GM18873 (cell line): ENCODE data around the gene MRPS33.
"Not testable (repeated sequence)": the region's sequence is repeated elsewhere in the genome, so short reads cannot be mapped to it uniquely, and the experiment has no call there.

Experiments used
- ATAC-seq: cut with Tn5 transposase; IDR thresholded peaks from one replicate; pipeline ENCODE4 v1.9.1; 2021; ENCODE audit warnings: mild to moderate bottlenecking, moderate library complexity, moderate number of reproducible peaks; ENCODE audit not compliant: unreplicated experiment, low FRiP score

The MRPS33 gene

DNA sequence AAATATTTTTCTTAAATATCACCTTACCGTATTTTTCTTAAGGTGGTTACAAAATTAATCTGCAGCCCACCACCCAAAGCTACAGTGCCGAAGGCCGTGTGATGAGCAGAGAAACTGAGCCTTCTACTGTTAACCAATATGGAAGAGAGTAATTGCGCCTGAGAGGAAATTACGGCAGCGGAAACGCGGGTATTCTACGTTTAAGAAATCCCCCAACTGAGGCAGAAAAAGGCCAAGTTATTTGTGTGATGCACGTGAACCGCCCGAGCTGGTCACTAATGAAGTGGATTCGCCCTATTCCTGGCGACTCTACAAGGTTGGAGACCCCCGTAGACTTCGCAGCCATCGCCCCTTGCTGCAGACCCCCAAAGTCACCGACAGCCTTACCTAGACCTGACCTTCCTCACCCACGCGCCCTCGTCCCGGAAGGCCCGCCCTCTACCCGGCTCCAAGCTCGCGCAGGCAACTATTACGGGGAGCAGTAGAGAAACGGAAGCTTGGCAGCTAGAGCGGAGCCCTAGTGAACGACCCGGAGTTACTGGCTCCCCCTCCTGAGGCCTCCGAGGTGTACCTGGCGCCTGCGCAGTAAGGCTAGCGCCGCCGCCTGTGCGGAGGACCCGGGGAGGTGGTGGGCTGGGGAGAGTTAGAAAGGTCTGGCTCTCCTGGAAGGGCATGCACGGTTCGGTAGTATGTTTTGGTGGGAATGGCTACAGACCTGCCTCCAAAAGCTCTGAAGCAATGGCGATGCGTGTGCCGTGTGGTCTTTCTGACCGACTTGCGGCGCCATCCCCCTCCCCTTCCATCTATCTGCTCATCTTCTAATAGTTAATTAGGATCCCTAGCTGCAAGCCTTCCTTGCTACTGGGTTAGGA lies at the start of gene MRPS33:
TSS of gene MRPS33 (minus strand) at position 429 of the 872 bp plus-strand sequence. CDS start 4,319 bp downstream, outside the sequence.
- peak; percentile 98 for ATAC-seq

DNA sequence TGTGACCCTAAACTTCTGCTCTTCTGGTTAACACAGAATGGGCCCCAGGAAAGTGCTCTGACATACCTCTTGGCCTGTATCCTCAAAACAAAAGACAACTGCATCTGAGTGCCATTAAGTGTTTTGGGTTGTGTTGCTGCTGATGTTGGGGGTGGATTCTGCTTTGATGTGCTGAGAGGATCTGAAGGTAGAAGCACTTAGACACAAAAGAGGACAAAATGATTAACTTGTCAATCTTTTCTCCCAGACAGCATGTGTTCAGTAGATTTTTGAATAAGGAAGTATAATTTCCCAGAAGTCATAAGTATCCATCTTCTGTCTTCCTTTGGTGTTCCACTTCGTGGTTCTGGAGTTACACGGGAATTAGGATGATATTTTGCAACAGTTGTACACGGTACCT lies 43.0 kb upstream of the MRPS33 start:
- no peak for ATAC-seq

DNA sequence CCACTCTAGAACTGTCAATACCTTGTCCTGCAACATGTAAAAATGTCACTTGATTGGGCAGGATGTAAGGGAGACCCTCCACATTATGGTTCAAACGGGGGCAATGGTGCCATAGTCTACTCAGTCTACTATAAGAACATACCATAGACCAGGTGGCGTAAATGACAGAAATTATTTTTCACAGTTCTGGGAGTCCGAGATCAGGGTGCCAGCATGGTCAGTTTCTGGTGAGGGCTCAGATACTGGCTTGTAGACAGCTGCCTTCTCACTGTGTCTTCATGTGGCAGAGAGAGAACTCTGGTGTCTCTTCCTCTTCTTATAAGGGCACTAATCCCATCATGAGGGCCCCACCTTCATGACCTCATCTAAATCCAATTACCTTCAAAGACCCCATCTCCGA lies 40.4 kb upstream of the MRPS33 start:
- no peak for ATAC-seq

DNA sequence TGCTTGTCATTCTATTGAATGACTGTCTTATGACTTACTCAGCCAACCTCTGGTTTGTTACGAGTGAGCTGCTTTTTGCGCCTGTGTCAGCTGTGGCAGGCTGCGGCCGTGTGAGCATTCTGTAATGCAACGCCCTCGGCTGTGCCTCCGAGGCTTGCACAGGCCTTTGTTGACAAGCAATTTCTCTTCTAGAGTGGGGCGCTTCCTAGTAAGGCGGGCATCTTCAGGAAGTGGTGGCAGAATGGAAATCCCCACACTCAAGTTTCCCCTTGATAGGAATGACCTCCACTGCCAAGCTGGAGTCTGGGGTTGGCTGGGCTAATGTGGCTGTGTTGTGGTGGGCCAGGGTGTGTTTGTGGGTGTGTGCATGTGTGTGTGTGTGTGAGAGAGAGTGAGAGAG lies 38.9 kb upstream of the MRPS33 start:
- ATAC-seq = no peak

DNA sequence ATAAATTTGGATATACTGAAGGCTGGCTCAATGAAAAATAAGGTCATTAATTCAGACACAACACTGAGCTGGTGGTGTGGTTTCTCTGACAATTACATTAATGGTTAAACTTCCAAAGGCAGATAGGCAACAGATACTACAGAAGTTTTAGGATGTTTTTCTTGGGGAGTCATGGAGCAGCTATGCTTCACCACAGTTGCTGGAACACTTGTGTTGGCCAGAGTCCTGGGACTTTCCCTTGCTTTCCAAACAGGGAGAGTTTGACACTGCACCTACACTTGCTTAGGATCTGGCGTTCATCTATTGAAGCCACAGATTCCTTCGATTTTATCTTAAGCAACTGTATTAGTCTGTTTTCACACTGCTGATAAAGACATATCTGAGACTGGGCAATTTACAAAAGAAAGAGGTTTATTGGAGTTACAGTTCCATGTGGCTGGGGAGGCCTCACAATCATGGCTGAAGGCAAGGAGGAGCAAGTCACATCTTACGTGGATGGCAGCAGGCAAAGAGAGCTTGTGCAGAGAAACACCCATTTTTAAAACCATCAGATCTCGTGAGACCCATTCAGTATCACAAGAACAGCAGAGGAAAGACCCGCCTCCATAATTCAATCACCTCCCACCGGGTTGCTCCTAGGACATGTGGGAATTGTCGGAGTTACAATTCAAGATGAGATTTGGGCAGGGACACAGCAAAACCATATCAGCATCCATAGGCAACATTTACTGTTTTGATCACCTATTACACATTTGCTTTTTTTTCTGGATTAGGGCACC lies 31.3 kb upstream of the MRPS33 start:
- no peak for ATAC-seq

DNA sequence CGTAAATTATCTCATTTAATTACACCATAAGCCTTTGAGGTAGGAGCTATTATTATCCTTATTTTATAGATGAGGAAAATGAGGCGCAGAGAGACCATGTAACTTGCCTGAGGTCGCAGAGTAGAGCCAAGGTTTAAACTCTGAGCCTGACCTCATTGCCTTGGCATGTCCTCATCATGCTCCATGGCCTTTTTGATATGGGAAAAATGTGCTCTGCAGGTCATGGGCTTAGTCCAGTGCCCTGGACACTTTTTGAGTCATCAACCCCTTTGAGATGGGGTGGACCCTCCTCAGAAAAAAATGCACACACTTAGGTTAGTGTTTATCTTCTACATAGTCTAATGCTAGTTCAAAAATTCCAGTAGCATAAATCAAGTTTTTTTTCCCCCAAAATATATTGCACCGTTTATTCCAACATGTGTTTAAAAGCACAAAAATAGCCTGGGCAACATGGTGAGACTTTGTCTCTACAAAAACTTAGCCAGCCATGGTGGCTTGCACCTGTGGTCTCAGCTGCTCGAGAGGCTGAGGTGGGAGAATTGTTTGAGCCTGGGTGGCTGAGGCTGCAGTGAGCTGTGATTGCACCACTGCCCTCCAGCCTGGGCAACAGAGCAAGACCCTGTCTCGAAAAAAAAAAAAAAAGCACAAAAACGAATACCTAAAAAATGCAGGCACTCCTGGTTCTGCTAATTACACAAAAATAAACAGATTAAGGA lies 30.5 kb upstream of the MRPS33 start:
- ATAC-seq = no peak

DNA sequence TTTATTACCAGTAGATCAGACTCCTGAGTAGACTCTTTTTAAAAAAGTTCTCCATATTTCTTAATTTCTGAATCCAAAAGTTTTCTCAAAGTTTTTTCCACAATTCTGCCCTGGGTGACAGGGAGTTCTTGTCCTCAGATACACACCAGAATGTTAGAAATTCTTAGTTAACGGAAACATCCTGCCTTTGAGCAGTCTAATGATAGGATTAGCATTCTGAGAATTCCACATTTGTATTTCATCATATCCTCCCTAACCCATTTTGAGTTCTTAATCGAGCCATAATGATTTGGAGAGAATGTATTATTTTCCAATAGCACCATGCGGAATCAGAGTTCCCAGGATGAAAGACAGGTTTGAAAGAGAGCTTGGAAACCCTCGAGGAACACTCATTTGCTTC lies 28.9 kb upstream of the MRPS33 start:
- no peak for ATAC-seq

DNA sequence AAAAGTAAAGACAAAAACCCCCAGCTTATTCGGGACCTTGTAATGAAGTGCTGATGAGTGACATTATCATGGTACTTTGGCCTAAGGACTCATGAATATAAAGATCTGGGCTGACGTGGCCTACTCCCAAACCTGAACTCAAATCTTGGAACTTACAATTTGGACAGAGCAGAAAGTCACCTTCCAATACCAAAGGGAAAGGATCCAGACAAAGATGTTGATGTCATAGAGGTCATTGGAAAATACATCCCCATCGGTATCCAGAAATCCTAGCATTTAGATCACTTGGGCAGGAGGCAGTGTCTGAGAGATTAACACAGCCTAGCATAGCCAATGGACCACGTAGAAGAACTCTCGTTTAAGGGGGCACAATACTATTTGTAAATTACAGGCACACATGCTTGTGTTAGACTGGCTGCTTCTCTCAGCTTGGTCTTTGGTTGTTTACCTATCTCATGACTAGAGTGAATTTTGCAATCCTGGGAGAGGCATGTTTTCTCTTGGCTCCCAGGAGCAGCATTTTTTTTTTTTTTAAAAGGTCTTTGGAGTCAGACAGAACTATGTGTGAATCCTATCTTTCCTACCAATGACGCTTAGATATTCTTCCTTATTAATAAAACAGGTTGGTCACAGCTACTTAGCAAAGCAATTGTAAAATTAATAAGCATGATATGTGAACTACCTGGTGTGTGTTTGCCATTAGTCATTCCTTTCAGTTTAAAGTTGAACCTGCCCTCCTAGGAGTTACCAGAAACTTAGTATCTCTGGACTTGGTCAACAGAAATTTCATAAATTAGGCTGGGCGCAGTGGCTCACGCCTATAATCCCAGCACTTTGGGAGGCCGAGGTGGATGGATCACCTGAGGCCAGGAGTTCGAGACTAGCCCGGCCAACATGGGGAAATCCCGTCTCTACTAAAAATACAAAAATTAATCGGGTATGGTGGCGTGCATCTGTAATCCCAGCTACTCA lies 27.8 kb upstream of the MRPS33 start:
- no peak for ATAC-seq

DNA sequence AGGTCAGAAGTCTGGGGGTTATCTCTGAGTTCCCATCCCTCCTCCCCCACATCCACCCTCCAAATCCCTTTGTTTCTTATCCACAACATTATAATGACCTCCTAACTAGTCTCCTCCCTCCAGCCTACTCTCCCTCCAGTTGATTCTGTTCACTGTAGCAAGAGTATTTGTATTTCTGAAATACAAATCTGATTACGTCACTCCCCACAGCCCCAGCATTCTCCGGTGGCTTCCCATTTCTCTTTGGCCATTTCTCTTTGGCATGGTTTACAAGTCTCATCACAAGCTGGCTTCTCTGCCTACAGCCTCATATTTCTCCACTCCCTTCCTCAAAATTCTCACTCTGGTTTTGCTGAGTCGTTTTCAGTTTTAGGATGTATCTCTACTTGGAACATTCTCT lies 24.6 kb upstream of the MRPS33 start:
- no peak for ATAC-seq

DNA sequence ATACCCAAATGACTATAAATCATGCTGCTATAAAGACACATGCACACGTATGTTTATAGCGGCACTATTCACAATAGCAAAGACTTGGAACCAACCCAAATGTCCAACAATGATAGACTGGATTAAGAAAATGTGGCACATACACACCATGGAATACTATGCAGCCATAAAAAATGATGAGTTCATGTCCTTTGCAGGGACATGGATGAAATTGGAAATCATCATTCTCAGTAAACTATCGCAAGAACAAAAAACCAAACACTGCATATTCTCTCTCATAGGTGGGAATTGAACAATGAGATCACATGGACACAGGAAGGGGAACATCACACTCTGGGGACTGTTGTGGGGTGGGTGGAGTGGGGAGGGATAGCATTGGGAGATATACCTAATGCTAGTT lies 23.3 kb upstream of the MRPS33 start:
- not testable (repeated sequence) for ATAC-seq

DNA sequence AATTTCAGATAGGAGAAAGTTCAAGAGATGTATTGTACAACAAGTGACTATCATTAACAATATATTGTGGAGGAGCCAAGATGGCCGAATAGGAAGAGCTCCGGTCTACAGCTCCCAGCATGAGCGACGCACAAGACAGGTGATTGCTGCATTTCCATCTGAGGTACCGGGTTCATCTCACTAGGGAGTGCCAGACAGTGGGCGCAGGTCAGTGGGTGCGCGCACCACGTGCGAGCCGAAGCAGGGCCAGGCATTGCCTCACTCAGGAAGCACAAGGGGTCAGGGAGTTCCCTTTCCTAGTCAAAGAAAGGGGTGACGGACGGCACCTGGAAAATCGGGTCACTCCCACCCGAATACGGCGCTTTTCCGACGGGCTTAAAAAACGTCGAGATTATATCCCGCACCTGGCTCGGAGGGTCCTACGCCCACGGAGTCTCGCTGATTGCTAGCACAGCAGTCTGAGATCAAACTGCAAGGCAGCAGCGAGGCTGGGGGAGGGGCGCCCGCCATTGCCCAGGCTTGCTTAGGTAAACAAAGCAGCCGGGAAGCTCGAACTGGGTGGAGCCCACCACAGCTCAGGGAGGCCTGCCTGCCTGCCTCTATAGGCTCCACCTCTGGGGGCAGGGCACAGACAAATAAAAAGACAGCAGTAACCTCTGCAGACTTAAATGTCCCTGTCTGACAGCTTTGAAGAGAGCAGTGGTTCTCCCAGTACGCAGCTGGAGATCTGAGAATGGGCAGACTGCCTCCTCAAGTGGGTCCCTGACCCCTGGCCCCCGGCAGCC lies 18.0 kb upstream of the MRPS33 start:
- not testable (repeated sequence) for ATAC-seq

DNA sequence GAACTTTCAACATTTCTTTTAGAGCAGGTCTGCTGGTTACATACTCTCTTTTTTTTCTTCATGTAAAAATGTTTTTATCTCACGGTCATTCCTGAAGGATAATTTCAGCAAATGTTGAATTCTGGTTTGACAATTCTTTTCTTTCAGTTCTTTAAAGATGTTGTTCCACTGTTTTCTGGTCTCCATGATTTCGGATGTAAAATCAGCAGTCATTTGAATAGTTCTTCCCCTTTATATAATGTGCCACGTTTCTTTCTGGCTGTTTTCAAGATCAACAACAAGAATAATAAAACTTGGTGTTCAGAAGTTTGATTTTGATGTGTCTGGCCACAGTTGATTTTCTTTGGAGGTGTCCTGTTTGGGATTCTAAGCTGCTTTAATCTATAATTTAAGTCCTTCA lies 14.0 kb upstream of the MRPS33 start:
- ATAC-seq = no peak

DNA sequence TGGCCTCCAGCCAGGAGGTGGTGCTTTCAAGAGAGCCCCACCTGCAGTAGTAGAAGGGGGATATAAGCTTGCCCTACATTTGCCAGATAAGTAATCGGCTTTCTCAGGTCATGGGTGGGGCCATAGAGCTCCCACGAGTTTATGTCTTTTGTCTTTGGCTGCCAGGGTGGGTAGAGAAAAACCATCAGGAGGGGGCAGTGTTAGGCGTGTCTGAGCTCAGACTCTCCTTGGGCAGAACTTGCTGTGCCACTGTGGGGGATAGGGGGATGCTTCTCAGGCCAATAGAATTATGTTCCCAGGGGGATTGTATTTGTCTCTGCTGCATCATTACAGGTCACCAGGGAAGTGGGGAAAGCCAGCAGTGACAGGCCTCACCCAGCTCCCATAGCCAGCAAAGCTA lies 12.3 kb upstream of the MRPS33 start:
- no peak for ATAC-seq

DNA sequence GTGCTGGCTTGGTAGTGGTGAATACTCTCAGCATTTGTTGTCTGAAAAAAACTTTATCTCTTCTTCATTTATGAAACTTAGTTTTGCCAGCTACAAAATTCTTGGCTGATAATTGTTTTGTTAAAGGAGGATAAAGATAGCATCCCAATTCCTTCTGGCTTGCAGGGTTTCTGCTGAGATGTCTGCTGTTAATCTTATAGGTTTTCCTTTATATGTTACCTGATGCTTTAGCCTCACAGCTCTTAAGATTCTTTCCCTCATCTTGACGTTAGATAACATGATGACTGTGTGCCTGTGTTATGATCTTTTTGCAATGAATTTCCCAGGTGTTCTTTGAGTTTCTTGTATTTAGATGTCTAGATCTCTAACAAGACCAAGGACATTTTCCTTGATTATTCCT lies 9.9 kb upstream of the MRPS33 start:
- no peak for ATAC-seq

DNA sequence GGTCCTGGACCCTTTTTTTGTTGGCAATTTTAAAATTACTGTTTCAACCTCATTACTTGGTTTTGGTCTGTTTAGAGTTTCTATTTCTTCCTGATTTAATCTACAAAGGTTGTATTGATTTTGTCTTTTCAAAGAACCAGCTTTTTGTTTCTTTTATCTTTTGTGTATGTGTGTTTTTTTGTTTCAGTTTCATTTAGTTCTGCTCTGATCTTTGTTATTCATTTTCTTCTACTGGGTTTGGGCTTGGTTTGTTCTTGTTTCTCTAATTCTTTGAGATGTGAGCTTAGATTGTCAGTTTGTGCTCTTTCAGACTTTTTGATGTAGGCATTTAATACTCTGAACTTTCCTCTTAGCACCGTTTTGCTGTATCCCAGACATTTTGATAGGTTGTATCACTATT lies 8.5 kb upstream of the MRPS33 start:
- ATAC-seq = no peak

DNA sequence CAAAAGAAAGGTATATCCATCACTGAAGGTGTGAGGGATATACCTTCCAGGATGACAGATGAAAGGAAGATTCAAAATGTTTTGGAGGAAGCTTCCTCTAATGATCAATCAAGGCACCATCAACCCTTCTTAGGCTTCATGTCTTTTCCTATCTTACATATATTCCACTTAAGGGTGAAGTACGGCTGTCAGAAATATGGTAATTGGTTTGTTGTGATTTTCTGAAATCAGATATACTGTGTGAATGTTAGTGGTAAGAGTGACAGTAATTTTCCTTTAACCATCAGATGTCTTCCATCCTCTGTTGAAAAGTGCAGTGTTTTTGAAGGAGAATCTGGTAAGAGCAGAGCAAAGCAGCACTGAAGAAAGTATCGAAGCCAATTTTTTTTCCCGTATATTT lies 2.8 kb upstream of the MRPS33 start:
- no peak for ATAC-seq

DNA sequence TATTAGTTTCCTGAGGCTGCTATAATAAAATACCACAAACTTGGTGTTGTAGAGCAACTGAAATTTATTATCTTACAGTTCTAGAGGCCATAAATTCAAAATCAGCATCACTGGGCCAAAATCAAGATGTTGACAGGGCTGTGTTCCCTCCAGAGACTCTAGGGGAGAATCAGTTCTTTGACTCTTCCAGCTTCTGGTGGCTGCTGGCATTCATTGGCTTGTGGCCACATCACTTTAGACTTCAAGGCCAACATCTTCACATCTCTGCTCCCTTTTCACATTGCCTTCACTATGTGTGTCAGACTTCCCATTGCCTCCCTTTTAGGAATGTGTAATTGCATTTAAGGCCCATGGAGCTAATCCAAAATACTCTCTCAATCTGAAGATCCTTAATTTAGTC lies 1.6 kb upstream of the MRPS33 start:
- no peak for ATAC-seq

DNA sequence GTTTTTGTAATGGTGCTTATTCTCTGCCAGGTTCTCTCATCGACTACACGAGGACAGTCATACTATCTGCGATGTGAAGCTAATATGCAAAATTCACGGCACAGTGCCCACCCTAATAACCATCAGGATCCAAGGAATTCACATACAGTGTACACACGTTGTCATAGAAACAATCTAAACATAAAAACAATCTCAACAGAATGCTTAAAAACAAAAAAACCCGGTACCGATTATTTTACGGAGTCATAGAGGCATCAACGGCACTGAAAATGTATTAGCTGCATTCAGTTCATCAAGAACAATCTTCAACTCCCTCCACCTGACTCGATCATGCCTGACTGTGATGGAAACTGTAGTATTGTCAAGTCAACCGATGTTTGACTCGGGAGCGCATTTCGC lies 628 bp downstream of the MRPS33 start:
- ATAC-seq = no peak

DNA sequence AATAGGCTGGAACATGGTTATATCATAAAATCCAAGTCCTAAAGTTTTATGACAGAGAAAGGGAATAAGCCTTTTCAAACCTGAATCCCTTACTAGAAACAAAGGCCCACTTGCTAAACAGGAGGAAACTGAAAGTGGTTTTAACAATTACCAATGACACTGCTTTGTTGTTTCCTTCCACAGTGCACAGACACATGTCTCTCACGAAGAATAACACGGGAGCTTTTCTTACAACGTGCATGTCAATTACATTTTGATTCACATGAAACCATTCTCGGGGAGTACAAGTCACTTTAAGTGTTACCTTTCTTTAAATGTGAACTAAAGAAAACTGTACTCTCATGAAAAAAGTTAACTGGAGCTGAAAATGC lies 1.4 kb downstream of the MRPS33 start:
- ATAC-seq = no peak
